ENCODE data around the gene HDLBP.

- no peak for TF ChIP-seq CTCF (IDR thresholded peaks at IDR 0.05)
- no peak for TF ChIP-seq POLR2A (IDR thresholded peaks at IDR 0.05)
Measured at GRCh38 chr2:241213567-241213966, 101.9 kb downstream of the HDLBP start.

Data from Peyer's patch (tissue), 4 donors.